GM12864 (cell line): ENCODE results near the gene POR.
"Not testable (repeated sequence)": the region's sequence is repeated elsewhere in the genome, so short reads cannot be mapped to it uniquely, and the experiment has no call there.

ENCODE experiments used
- DNase-seq: peaks from one replicate; pipeline ENCODE4 v3.0.0-alpha.2; 2011; ENCODE audit warnings: low read depth
- H3K4me3 ChIP-seq: 2 replicates; pipeline ENCODE4 v1.5.1; 2011; ENCODE audit warnings: mild to moderate bottlenecking, low read depth, low read length, control low read depth
- TF ChIP-seq, protein P1 (sequence below): IDR thresholded peaks from 2 replicates; pipeline ENCODE4 v1.5.1; 2011; ENCODE audit warnings: low read depth, mild to moderate bottlenecking, moderate library complexity, low read length, control low read depth, inconsistent platforms; ENCODE audit errors: missing control alignments

POR gene

DNA sequence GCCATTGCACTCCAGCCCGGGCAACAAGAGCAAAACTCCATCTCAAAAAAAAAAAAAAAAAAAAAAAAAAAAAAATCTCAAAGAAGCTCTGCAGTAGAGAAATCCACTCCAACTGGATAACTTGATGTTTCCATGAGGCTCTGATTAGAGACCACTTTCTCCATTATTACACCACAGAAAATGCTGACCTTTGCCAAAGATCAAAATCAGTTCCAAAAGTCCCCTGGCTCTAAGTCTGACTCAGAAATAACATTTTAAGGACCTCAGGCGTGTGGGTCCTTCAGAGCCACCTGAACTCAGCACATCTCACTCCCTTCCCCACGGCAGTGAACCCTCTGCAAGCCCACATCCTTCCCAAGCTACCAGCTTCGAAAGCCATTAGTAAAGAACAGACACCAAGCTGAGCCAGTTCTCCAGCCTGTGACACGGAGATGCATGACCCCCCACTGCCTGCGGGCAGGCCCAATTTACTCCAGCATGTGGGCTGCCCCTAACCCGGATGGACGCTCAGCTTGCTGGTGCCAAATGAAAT, 93.3 kb downstream of the POR start:
- TF ChIP-seq, protein P1, sequence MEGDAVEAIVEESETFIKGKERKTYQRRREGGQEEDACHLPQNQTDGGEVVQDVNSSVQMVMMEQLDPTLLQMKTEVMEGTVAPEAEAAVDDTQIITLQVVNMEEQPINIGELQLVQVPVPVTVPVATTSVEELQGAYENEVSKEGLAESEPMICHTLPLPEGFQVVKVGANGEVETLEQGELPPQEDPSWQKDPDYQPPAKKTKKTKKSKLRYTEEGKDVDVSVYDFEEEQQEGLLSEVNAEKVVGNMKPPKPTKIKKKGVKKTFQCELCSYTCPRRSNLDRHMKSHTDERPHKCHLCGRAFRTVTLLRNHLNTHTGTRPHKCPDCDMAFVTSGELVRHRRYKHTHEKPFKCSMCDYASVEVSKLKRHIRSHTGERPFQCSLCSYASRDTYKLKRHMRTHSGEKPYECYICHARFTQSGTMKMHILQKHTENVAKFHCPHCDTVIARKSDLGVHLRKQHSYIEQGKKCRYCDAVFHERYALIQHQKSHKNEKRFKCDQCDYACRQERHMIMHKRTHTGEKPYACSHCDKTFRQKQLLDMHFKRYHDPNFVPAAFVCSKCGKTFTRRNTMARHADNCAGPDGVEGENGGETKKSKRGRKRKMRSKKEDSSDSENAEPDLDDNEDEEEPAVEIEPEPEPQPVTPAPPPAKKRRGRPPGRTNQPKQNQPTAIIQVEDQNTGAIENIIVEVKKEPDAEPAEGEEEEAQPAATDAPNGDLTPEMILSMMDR, result no peak
- no peak overlapping the region for H3K4me3 ChIP-seq
- DNase-seq, result no peak

DNA sequence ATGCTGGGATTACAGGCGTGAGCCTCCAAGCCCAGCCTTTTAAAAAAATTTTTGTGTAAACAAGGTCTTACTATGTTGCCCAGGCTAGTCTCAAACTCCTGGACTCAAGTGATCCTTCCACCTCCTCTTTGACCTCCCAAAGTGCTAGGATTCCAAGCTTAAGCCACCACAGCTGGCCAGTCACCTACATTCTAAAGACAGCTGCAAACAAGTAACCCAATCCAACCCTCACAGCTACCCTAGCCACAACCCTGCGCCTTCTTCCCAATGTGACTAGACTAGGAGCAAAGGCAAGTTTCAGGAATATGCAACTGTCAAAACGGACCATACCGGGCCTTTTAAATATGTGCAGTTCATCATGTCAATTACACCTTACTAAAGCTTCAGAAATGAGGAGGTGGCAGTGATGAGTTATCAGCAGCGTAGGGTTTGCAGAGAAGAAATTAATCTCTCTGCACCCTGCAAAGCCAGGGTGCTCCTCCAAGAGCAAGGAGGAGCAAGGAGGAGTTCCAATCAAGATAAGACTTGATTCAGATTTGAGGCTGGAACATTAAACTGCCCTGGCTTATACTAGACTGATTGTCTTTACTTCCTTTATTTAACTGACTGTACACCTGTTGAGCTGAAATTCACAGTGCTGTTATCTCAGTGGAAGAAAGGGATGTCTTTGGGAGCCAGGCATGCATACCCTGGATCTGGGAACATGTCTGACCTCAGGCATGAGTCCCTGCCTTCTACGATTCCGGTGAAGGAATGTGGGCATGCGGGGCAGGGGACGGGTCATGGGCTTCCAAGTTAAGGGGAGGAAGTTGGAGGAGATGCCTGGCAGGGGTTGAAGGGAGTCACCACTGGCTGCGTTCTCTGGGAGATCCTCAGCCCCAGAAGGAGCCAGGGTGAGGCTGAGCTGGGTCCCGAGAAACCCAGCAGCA, 95.0 kb downstream of the POR start:
- no peak overlapping the region for H3K4me3 ChIP-seq
- no peak for DNase-seq
- TF ChIP-seq, protein P1, result no peak

DNA sequence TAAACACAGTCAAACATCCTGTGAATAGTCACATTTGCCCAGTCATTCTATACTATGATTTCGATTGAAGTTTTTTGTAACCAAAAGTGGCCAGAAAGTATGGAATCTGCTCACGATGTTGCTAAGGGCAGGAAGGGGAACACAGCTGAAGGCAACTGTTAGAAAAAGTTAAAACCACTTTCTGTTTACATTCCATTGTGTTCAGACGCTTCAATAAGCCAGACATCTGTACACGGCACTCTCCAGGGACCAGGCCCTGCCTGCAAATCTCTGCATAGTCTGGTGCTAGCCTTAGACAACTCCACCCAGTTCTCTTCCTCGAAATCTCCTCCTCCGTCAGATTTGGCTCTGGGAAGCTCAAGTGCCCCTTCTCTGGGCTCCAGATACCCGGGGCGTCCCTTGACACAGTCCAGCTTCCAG, 96.5 kb downstream of the POR start:
- no peak overlapping the region for H3K4me3 ChIP-seq
- TF ChIP-seq, protein P1, result no peak
- DNase-seq, result no peak

DNA sequence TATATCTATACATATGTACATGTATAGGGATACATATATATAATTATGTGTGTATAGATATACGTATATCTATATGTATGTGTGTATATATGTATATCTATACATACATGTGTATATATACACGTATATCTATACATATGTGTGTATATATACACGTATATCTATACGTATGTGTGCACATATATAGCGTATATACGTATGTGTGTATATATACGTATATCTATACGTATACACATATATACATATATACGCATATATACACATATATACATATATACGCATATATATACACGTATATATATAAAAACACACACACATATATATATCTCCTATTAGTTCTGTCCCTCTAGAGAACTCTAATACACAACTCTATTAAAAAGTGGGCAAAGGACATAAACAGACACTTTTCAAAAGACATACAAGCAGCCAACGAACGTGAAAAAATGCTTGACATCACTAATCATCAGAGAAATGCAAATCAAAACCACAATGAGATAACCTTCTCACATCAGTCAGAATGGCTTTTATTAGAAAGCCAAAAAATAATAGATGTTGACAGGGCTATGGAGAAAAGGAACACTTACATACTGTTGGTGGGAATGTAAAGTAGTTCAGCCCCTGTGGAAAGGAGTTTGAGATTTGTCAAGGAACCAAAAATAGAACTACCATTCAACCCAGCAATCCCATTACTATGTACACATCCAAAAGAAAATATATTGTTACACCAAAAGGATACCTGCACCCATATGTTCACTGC, 101.4 kb downstream of the POR start:
- TF ChIP-seq, protein P1, result no peak
- no peak overlapping the region for H3K4me3 ChIP-seq
- DNase-seq, result no peak

DNA sequence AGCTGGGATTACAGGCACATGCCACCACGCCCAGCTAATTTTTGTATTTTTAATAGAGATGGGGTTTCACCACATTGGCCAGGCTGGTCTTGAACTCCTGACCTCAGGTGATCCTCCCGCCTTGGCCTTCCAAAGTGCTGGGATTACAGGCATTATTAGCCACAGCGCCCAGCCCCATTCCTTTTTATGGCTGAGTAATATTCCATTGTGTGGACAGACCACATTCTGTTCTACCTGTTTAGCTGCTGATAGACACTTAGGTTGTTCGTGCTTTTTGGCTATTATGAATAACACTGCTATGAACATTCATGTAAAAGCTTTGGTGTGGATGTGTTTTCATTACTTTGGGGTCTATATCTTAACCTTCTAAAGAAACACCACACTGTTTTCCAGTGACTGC, 103.6 kb downstream of the POR start:
- not testable (repeated sequence) for DNase-seq

DNA sequence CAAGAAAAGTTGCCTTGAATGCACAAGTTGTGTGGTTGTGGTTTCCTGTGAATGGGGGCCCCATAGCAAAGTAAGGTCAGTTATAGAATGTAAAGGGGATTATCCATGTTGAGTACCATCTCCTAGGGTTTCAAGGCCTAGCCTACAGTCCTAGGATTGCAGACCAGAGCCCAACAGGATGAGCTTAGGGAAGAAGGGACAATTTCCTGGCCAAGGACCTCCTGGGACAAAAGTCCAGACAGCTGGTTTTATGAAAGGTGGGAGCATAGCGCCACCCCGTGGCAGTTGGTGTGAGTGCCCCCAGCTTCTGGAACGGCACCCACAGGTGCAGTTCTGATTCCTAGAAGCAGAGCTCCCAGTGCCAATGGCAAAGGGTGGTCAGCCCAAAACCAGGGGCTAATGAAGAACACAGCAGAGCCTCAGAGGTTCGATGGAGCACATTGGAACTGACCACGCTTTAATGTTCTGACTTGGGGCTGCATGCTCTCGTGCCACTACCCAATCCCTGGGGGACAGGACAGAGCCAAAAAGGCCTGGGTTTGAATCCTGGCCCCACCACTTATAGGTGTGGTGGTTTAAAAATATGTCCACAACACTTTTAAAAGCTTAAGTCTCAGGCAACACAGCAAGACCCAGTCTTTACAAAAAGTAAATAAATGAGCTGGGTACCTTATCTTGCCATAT, 105.2 kb downstream of the POR start:
- DNase-seq, result peak; percentile 25
- TF ChIP-seq, protein P1, result peak; percentile 91
- H3K4me3 ChIP-seq, result no peak overlapping the region

More for the DNA sequence above, 103.6 kb downstream of the POR start:
- H3K4me3 ChIP-seq, result not testable (repeated sequence)
